ENCODE data around the gene PLSCR2.

DNA sequence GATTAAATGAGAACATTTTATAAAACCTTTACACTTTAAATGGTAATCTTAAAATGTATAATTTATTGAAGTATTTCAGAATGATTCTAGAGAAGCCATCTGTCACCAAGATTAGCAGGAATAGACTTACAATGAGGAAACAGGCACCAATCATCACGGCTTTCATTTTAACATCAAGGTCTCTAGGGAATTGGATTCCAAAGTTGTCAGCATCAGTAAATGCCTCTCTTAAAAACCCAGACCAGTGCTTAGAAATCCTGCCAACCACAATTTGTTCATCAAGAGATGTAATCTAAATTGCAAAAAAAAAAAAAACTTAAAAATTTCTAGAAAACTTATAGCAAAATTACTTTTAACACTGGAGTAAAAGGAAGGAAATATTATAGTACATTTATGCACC lies 20.3 kb downstream of the PLSCR2 start:
- TF ChIP-seq, protein P1, sequence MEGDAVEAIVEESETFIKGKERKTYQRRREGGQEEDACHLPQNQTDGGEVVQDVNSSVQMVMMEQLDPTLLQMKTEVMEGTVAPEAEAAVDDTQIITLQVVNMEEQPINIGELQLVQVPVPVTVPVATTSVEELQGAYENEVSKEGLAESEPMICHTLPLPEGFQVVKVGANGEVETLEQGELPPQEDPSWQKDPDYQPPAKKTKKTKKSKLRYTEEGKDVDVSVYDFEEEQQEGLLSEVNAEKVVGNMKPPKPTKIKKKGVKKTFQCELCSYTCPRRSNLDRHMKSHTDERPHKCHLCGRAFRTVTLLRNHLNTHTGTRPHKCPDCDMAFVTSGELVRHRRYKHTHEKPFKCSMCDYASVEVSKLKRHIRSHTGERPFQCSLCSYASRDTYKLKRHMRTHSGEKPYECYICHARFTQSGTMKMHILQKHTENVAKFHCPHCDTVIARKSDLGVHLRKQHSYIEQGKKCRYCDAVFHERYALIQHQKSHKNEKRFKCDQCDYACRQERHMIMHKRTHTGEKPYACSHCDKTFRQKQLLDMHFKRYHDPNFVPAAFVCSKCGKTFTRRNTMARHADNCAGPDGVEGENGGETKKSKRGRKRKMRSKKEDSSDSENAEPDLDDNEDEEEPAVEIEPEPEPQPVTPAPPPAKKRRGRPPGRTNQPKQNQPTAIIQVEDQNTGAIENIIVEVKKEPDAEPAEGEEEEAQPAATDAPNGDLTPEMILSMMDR (optimal IDR thresholded peaks at IDR 0.05 in 1 of 3, IDR thresholded peaks at IDR 0.05 in 1 of 3, conservative IDR thresholded peaks at IDR 0.05 in 1 of 3; ENCODE audit: extremely low read depth in 1 of 3, insufficient read depth in 2 of 3, low read length in 3 of 3), result no peak
- no peak for TF ChIP-seq EZH2 (IDR thresholded peaks at IDR 0.05; ENCODE audit: low read length)
